ENCODE data around the gene ACOXL.

The ACOXL gene

GRCh38 chr2:110751642-110752041, 19.3 kb downstream of the ACOXL start:
- no peak overlapping the region for H3K9ac ChIP-seq (ENCODE audit: low read depth in 1 of 2, low read length in 2 of 2)
- H3K4me3 ChIP-seq (ENCODE audit: low read depth in 1 of 2, low read length in 2 of 2), result no peak overlapping the region
- no peaks in the 10 kb centered on the region for H3K27me3 ChIP-seq (ENCODE audit: control insufficient read depth in 1 of 2, insufficient read depth in 2 of 2, low read length in 2 of 2)
- H3K4me1 ChIP-seq (ENCODE audit: control insufficient read depth in 1 of 2, insufficient read depth in 2 of 2, low read length in 2 of 2), result peaks cover 5 to 9% of the 10 kb centered on the region in 2 donors
- no peaks in the 10 kb centered on the region for H3K36me3 ChIP-seq (ENCODE audit: control insufficient read depth in 1 of 2, insufficient read depth in 2 of 2, low read length in 2 of 2)
- H3K9me3 ChIP-seq (ENCODE audit: control insufficient read depth in 1 of 2, low read length in 2 of 2), result no peaks in the 10 kb centered on the region
- H3K27ac ChIP-seq (ENCODE audit: low read depth, low read length), result no peak overlapping the region

DNA sequence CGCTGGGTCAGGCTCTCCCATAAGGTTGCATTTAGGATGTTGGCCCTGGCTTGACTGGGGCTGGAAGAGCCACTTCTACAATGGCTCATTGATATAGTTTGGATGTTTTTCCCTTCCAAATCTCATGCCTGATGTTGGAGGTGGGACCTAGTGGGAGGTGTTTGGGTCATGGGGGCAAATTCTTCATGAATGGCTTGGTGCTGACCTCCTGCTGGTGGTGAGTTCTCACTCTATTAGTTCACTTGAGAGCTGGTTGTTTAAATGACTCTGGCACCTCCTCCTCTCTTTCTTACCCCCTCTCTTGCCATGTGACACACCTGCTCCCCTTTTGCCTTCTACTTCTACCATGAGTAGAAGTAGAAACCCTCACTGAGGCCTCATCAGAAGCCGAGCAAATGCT, 20.5 kb downstream of the ACOXL start:
- Histone ChIP-seq H3K4me3 (ENCODE audit: low read depth in 1 of 2, low read length in 2 of 2) (no peak overlapping the region), H3K36me3 (ENCODE audit: control insufficient read depth in 1 of 2, insufficient read depth in 2 of 2, low read length in 2 of 2) (no peaks in the 10 kb centered on the region), H3K27me3 (ENCODE audit: control insufficient read depth in 1 of 2, insufficient read depth in 2 of 2, low read length in 2 of 2) (no peaks in the 10 kb centered on the region), H3K9me3 (ENCODE audit: control insufficient read depth in 1 of 2, low read length in 2 of 2) (no peaks in the 10 kb centered on the region), H3K9ac (ENCODE audit: low read depth in 1 of 2, low read length in 2 of 2) (no peak overlapping the region), H3K27ac (ENCODE audit: low read depth, low read length) (no peak overlapping the region), H3K4me1 (ENCODE audit: control insufficient read depth in 1 of 2, insufficient read depth in 2 of 2, low read length in 2 of 2) (peaks cover 4 to 9% of the 10 kb centered on the region in 2 donors)

GRCh38 chr2:110755491-110756078, 23.2 kb downstream of the ACOXL start:
- Histone ChIP-seq H3K4me3 (ENCODE audit: low read depth in 1 of 2, low read length in 2 of 2) (no peak overlapping the region), H3K36me3 (ENCODE audit: control insufficient read depth in 1 of 2, insufficient read depth in 2 of 2, low read length in 2 of 2) (no peaks in the 10 kb centered on the region), H3K27me3 (ENCODE audit: control insufficient read depth in 1 of 2, insufficient read depth in 2 of 2, low read length in 2 of 2) (no peaks in the 10 kb centered on the region), H3K9me3 (ENCODE audit: control insufficient read depth in 1 of 2, low read length in 2 of 2) (peaks cover 0 to 9% of the 10 kb centered on the region in 2 donors), H3K27ac (ENCODE audit: low read depth, low read length) (no peak overlapping the region), H3K4me1 (ENCODE audit: control insufficient read depth in 1 of 2, insufficient read depth in 2 of 2, low read length in 2 of 2) (no peaks in the 10 kb centered on the region), H3K9ac (ENCODE audit: low read depth in 1 of 2, low read length in 2 of 2) (no peak overlapping the region)

- H3K9ac ChIP-seq (ENCODE audit: low read depth in 1 of 2, low read length in 2 of 2), result no peak overlapping the region
- H3K4me3 ChIP-seq (ENCODE audit: low read depth in 1 of 2, low read length in 2 of 2), result no peak overlapping the region
- peaks cover 0 to 9% of the 10 kb centered on the region in 2 donors for H3K9me3 ChIP-seq (ENCODE audit: control insufficient read depth in 1 of 2, low read length in 2 of 2)
- H3K36me3 ChIP-seq (ENCODE audit: control insufficient read depth in 1 of 2, insufficient read depth in 2 of 2, low read length in 2 of 2), result no peaks in the 10 kb centered on the region
- H3K27me3 ChIP-seq (ENCODE audit: control insufficient read depth in 1 of 2, insufficient read depth in 2 of 2, low read length in 2 of 2), result no peaks in the 10 kb centered on the region
- no peak overlapping the region for H3K27ac ChIP-seq (ENCODE audit: low read depth, low read length)
- H3K4me1 ChIP-seq (ENCODE audit: control insufficient read depth in 1 of 2, insufficient read depth in 2 of 2, low read length in 2 of 2), result no peaks in the 10 kb centered on the region
These were observed 27.0 kb downstream of the ACOXL start for GRCh38 chr2:110759411-110759810.

DNA sequence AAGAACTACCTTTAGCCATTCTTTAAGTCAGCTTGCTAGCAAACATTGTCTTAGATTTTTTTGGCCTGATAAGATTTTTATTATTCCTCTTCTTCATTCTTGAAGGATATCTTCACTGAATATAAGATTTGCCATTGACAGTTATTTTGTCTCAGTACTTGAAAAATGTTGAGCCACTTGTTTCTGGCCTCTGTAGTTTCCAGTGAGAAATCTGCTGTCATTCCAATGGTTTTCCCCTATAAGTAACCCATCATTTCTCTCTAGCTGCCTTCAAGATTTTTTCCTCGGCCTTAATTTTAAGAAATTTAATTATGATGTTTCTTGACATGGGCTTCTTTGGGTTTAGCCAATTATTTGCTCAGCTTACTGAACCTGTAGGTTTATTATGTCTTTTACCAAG, 32.6 kb downstream of the ACOXL start:
- Histone ChIP-seq H3K4me3 (ENCODE audit: low read depth in 1 of 2, low read length in 2 of 2) (no peak overlapping the region), H3K27me3 (ENCODE audit: control insufficient read depth in 1 of 2, insufficient read depth in 2 of 2, low read length in 2 of 2) (no peaks in the 10 kb centered on the region), H3K9me3 (ENCODE audit: control insufficient read depth in 1 of 2, low read length in 2 of 2) (no peaks in the 10 kb centered on the region), H3K36me3 (ENCODE audit: control insufficient read depth in 1 of 2, insufficient read depth in 2 of 2, low read length in 2 of 2) (no peaks in the 10 kb centered on the region), H3K4me1 (ENCODE audit: control insufficient read depth in 1 of 2, insufficient read depth in 2 of 2, low read length in 2 of 2) (no peaks in the 10 kb centered on the region), H3K9ac (ENCODE audit: low read depth in 1 of 2, low read length in 2 of 2) (no peak overlapping the region), H3K27ac (ENCODE audit: low read depth, low read length) (no peak overlapping the region)

DNA sequence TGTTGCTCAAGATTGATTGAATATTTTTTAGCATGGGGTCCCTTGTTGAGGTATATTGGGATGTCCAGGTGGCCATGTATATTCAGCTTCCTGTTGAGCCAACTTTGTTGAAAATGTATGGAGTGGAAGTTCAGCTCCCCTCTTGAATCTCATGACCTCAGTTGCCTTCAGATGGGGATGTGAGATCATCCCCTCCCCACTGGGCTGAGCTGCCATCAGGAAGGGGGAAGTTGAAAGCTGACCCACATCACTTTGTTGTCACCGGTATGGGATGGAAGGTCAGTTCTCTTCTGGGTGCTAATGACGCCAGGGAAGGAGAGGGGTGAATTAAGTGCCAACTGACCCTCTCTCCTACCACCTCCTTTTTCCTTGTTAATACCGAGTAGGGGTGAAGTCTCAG, 33.9 kb downstream of the ACOXL start:
- Histone ChIP-seq H3K9me3 (ENCODE audit: control insufficient read depth in 1 of 2, low read length in 2 of 2) (no peaks in the 10 kb centered on the region), H3K9ac (ENCODE audit: low read depth in 1 of 2, low read length in 2 of 2) (no peak overlapping the region), H3K4me1 (ENCODE audit: control insufficient read depth in 1 of 2, insufficient read depth in 2 of 2, low read length in 2 of 2) (no peaks in the 10 kb centered on the region), H3K27ac (ENCODE audit: low read depth, low read length) (no peak overlapping the region), H3K36me3 (ENCODE audit: control insufficient read depth in 1 of 2, insufficient read depth in 2 of 2, low read length in 2 of 2) (no peaks in the 10 kb centered on the region), H3K4me3 (ENCODE audit: low read depth in 1 of 2, low read length in 2 of 2) (no peak overlapping the region), H3K27me3 (ENCODE audit: control insufficient read depth in 1 of 2, insufficient read depth in 2 of 2, low read length in 2 of 2) (no peaks in the 10 kb centered on the region)

DNA sequence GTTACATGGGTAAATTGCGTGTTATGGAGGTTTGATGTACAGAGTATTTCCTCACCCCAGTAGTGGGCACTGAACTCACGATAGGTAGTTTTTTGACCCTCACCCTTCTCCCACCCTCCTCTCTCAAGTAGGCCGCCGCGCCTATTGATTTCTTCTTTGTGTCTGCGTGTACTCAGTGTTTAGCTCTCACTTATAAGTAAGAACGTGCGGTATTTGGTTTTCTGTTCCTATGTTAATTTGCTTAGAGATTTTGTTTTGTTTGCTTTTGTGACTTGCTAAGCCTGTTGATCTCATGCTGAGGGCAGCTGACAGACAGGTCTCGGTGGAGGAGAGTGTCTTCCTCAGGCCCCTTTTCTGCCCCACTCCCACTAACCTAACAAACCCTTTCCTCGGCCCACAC, 36.2 kb downstream of the ACOXL start:
- Histone ChIP-seq H3K36me3 (ENCODE audit: control insufficient read depth in 1 of 2, insufficient read depth in 2 of 2, low read length in 2 of 2) (no peaks in the 10 kb centered on the region), H3K9ac (ENCODE audit: low read depth in 1 of 2, low read length in 2 of 2) (no peak overlapping the region), H3K9me3 (ENCODE audit: control insufficient read depth in 1 of 2, low read length in 2 of 2) (no peaks in the 10 kb centered on the region), H3K4me3 (ENCODE audit: low read depth in 1 of 2, low read length in 2 of 2) (no peak overlapping the region), H3K27ac (ENCODE audit: low read depth, low read length) (no peak overlapping the region), H3K27me3 (ENCODE audit: control insufficient read depth in 1 of 2, insufficient read depth in 2 of 2, low read length in 2 of 2) (no peaks in the 10 kb centered on the region), H3K4me1 (ENCODE audit: control insufficient read depth in 1 of 2, insufficient read depth in 2 of 2, low read length in 2 of 2) (no peaks in the 10 kb centered on the region)

DNA sequence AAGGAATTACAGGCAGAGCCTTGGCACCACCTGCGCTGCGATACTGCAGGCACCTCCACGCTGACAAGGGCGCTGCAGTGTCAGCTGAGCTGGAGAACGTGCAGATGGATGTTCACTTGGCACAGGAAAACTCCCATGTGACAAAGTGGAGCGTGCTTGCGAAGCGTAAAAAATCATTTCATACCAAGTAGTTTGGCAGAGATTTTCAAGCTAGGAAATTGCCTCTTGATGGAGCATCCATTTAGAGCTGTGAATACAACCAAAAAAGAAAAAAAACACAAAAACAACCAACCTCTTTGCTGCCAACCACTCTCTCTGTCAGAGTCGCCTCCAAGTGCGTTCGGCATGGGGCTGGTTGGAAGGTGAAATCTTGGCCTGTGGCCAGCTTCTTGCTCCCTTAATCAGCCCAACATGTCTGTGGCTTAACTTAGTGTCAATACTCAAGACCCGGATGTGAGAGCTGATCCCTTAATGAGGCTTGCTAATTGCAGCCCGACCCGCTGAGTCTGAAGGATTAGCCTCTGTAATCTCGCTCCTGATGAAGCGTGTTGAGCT, 38.1 kb downstream of the ACOXL start:
- Histone ChIP-seq H3K27ac (ENCODE audit: low read depth, low read length) (no peak overlapping the region), H3K27me3 (ENCODE audit: control insufficient read depth in 1 of 2, insufficient read depth in 2 of 2, low read length in 2 of 2) (no peaks in the 10 kb centered on the region), H3K9me3 (ENCODE audit: control insufficient read depth in 1 of 2, low read length in 2 of 2) (no peaks in the 10 kb centered on the region), H3K4me1 (ENCODE audit: control insufficient read depth in 1 of 2, insufficient read depth in 2 of 2, low read length in 2 of 2) (no peaks in the 10 kb centered on the region), H3K9ac (ENCODE audit: low read depth in 1 of 2, low read length in 2 of 2) (no peak overlapping the region), H3K4me3 (ENCODE audit: low read depth in 1 of 2, low read length in 2 of 2) (peak overlapping the region in 1 of 2 donors; percentile 24), H3K36me3 (ENCODE audit: control insufficient read depth in 1 of 2, insufficient read depth in 2 of 2, low read length in 2 of 2) (no peaks in the 10 kb centered on the region)

GRCh38 chr2:110770959-110771431, 38.6 kb downstream of the ACOXL start:
- peak overlapping the region in 1 of 2 donors; percentile 24 for H3K4me3 ChIP-seq (ENCODE audit: low read depth in 1 of 2, low read length in 2 of 2)
- H3K27ac ChIP-seq (ENCODE audit: low read depth, low read length), result no peak overlapping the region
- H3K4me1 ChIP-seq (ENCODE audit: control insufficient read depth in 1 of 2, insufficient read depth in 2 of 2, low read length in 2 of 2), result no peaks in the 10 kb centered on the region
- H3K9ac ChIP-seq (ENCODE audit: low read depth in 1 of 2, low read length in 2 of 2), result no peak overlapping the region
- H3K9me3 ChIP-seq (ENCODE audit: control insufficient read depth in 1 of 2, low read length in 2 of 2), result no peaks in the 10 kb centered on the region
- H3K36me3 ChIP-seq (ENCODE audit: control insufficient read depth in 1 of 2, insufficient read depth in 2 of 2, low read length in 2 of 2), result no peaks in the 10 kb centered on the region
- H3K27me3 ChIP-seq (ENCODE audit: control insufficient read depth in 1 of 2, insufficient read depth in 2 of 2, low read length in 2 of 2), result no peaks in the 10 kb centered on the region

DNA sequence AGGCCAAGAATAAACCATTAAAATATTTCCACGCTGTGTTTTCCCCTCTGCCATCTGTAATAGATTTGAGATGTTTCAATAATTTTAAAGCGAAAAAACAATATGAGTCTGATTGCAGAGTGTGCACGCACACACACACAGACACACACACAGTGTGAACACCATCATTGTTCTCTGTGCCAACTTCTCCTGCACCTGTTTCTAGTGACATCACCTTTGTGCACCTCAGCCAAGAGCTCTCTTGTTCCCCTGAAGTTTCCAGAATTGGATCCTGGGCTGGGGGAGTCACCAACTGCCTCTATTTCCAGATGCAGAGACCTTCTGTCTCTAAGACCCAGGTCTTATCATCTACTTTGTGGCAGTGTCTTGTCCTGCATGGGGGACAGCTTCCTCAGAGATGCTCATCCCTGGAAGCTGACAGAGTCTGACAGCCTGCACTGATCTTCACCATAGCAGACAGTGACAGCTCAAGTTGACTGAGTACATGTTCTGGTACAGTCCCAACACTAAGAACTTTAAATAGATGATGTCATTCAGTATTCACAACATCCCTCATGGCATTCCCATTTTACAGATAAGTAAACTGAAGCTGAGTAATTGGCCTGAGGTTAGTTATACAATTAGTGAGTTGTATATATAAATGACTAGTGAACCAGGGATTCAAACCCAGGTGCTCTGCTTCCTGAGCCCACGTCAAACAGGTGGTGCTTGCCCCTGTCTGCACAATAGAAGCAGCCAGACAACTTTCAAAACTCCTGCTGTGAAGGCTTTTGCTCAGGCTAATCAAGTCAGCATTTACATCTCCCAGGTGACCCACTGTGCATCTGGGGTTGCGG, 39.4 kb downstream of the ACOXL start:
- Histone ChIP-seq H3K4me1 (ENCODE audit: control insufficient read depth in 1 of 2, insufficient read depth in 2 of 2, low read length in 2 of 2) (no peaks in the 10 kb centered on the region), H3K9ac (ENCODE audit: low read depth in 1 of 2, low read length in 2 of 2) (no peak overlapping the region), H3K9me3 (ENCODE audit: control insufficient read depth in 1 of 2, low read length in 2 of 2) (no peaks in the 10 kb centered on the region), H3K27me3 (ENCODE audit: control insufficient read depth in 1 of 2, insufficient read depth in 2 of 2, low read length in 2 of 2) (no peaks in the 10 kb centered on the region), H3K27ac (ENCODE audit: low read depth, low read length) (no peak overlapping the region), H3K36me3 (ENCODE audit: control insufficient read depth in 1 of 2, insufficient read depth in 2 of 2, low read length in 2 of 2) (no peaks in the 10 kb centered on the region), H3K4me3 (ENCODE audit: low read depth in 1 of 2, low read length in 2 of 2) (no peak overlapping the region)

Data from duodenal mucosa (tissue), 2 donors.